Esophagus squamous epithelium (tissue), 5 donors: ENCODE results near the gene LSM4. TPM values are rescaled to one million over a fixed set of nuclear protein-coding genes. Genes with fewer than 3 reads are reported as not detected.

Experiments
- DNase-seq: peaks from one replicate; lab custom pipeline; 2025; lab: John Stamatoyannopoulos, UW
- H3K27ac ChIP-seq, 4 donors: fragments of 200-600 bp; sonication (generic); one replicate each; pipeline ENCODE4 v1.5.1; 2016 to 2019; ENCODE audit warnings: mild to moderate bottlenecking in 1 of 4
- H3K27me3 ChIP-seq, 4 donors: fragments of 200-600 bp; sonication (generic); 1 replicate in 3 of 4; 2 replicates in 1 of 4; pipeline versions ENCODE4 v1.5.1 to v1.6.0; 2017 to 2021; ENCODE audit warnings: antibody characterized with exemption in 1 of 4
- H3K36me3 ChIP-seq, 3 donors: fragments of 200-600 bp; sonication (generic); one replicate each; pipeline ENCODE4 v1.5.1; 2016 to 2019
- H3K4me1 ChIP-seq, 3 donors: fragments of 200-600 bp; sonication (generic); one replicate each; pipeline ENCODE4 v1.5.1; 2017 to 2019
- H3K4me3 ChIP-seq, 4 donors: fragments of 200-600 bp; sonication (generic); 1 replicate in 3 of 4; 2 replicates in 1 of 4; pipeline ENCODE4 v1.5.1; 2016 to 2019; ENCODE audit warnings: mild to moderate bottlenecking in 2 of 4, moderate library complexity in 1 of 4
- H3K9me3 ChIP-seq, 3 donors: fragments of 200-600 bp; sonication (generic); one replicate each; pipeline ENCODE4 v1.5.1; 2016 to 2019
- POLR2A ChIP-seq, 4 donors: fragments of 450-650 bp; IDR thresholded peaks; one replicate each; pipeline ENCODE4 v1.6.1; 2017; ENCODE audit warnings: antibody characterized with exemption in 4 of 4, mild to moderate bottlenecking in 4 of 4, moderate library complexity in 3 of 4
- WGBS, 2 donors: methylation state at CpG; one replicate each; pipeline ENCODE4 v1.1.5; 2018; 5-methylcytosine and 5-hydroxymethylcytosine counted together
- intact Hi-C: fragments of 100-400 bp; cut with DNase I; formaldehyde crosslinking; loops from one replicate; pipeline ENCODE4 v1.15.0; 2022
- total RNA-seq, 4 donors: library from RNA; depleted of rRNA; stranded (reverse); fragments of >200 nt; gene quantifications; one replicate each; pipeline ENCODE4 v1.1.0, GENCODE V29; 2016
- TF ChIP-seq, protein P1 (sequence below), 6 experiments: fragments of 450-650 bp in 4 of 6; fragments of 200-600 bp in 2 of 6; sonication (generic) in 2 of 6; IDR thresholded peaks; one replicate each; pipeline ENCODE4 v1.5.1; 2016 to 2019; ENCODE audit warnings: antibody characterized with exemption in 6 of 6, mild to moderate bottlenecking in 4 of 6, moderate library complexity in 4 of 6
- donor health status: DM: yes; HTN: yes; CAD: no.

LSM4 gene
- total RNA-seq, 4 donors from 2014 or later, result 97.3 to 228 (median 137) TPM

DNA sequence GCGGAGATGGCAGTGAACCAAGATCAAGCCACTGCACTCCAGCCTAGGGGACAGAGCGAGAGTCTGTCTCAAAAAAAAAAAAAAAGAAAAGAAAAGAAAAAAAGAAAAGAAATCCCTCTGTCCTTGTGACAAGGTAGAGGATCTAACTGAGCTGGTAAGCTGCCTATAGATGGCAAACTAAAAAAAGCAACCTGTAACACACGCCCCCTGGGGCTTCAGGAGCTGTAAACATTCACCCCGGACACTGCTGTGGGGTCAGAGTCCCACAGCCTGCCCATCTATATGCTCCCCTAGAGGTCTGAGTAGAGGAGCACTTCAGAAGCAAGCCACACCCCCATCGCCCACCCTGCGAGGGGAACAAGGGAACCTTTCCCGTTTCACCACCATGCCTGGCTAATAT is 13.2 kb upstream of the LSM4 start:
- 55 to 72% methylated on average over 6 to 7 of the region's 7 CpGs for WGBS, 2 donors
- H3K36me3 ChIP-seq, result no peaks in the 10 kb centered on the region
- DNase-seq, result no peak
- no peaks in the 10 kb centered on the region for H3K27me3 ChIP-seq
- no peaks in the 10 kb centered on the region for H3K9me3 ChIP-seq
- TF ChIP-seq, protein P1, sequence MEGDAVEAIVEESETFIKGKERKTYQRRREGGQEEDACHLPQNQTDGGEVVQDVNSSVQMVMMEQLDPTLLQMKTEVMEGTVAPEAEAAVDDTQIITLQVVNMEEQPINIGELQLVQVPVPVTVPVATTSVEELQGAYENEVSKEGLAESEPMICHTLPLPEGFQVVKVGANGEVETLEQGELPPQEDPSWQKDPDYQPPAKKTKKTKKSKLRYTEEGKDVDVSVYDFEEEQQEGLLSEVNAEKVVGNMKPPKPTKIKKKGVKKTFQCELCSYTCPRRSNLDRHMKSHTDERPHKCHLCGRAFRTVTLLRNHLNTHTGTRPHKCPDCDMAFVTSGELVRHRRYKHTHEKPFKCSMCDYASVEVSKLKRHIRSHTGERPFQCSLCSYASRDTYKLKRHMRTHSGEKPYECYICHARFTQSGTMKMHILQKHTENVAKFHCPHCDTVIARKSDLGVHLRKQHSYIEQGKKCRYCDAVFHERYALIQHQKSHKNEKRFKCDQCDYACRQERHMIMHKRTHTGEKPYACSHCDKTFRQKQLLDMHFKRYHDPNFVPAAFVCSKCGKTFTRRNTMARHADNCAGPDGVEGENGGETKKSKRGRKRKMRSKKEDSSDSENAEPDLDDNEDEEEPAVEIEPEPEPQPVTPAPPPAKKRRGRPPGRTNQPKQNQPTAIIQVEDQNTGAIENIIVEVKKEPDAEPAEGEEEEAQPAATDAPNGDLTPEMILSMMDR (IDR thresholded peaks at IDR 0.05), result no peak
- no peak for TF ChIP-seq POLR2A (IDR thresholded peaks at IDR 0.05)
- H3K4me1 ChIP-seq, result peaks cover 0 to 17% (median 9%) of the 10 kb centered on the region in 3 donors
- intact Hi-C loops, result no loop called here
- H3K4me3 ChIP-seq, result no peak overlapping the region
- no peak overlapping the region for H3K27ac ChIP-seq

GRCh38 chr19:18333680-18334079 is 10.8 kb upstream of the LSM4 start:
- Histone ChIP-seq H3K4me1 (peaks cover 5 to 9% (median 8%) of the 10 kb centered on the region in 3 donors), H3K9me3 (no peaks in the 10 kb centered on the region), H3K4me3 (no peak overlapping the region), H3K27ac (no peak overlapping the region), H3K36me3 (no peaks in the 10 kb centered on the region), H3K27me3 (no peaks in the 10 kb centered on the region)
- WGBS, 2 donors, result 57 to 72% methylated on average over 6 of the region's 6 CpGs
- no peak for TF ChIP-seq POLR2A (IDR thresholded peaks at IDR 0.05)
- TF ChIP-seq, protein P1 (IDR thresholded peaks at IDR 0.05), result no peak
- intact Hi-C loops, result no loop called here
- DNase-seq, result no peak

- no peaks in the 10 kb centered on the region for H3K27me3 ChIP-seq
- H3K4me3 ChIP-seq, result no peak overlapping the region
- 69 to 84% methylated on average over 3 to 9 of the region's 15 CpGs for WGBS, 2 donors
- intact Hi-C loops, result no loop called here
- no peak for DNase-seq
- H3K27ac ChIP-seq, result no peak overlapping the region
- TF ChIP-seq POLR2A (IDR thresholded peaks at IDR 0.05), result no peak
- TF ChIP-seq, protein P1 (IDR thresholded peaks at IDR 0.05), result no peak
- H3K4me1 ChIP-seq, result peaks cover 7 to 14% (median 11%) of the 10 kb centered on the region in 3 donors
- H3K9me3 ChIP-seq, result no peaks in the 10 kb centered on the region
- no peaks in the 10 kb centered on the region for H3K36me3 ChIP-seq
Measured at GRCh38 chr19:18332917-18333530, 10.1 kb upstream of the LSM4 start.

- intact Hi-C loops, result no loop called here
- H3K27ac ChIP-seq, result no peak overlapping the region
- WGBS, 2 donors, result 82 to 83% methylated on average over 9 of the region's 9 CpGs
- no peaks in the 10 kb centered on the region for H3K36me3 ChIP-seq
- H3K4me3 ChIP-seq, result no peak overlapping the region
- H3K27me3 ChIP-seq, result no peaks in the 10 kb centered on the region
- TF ChIP-seq, protein P1 (IDR thresholded peaks at IDR 0.05), result no peak
- no peak for TF ChIP-seq POLR2A (IDR thresholded peaks at IDR 0.05)
- H3K4me1 ChIP-seq, result peaks cover 7 to 16% (median 11%) of the 10 kb centered on the region in 3 donors
- DNase-seq, result no peak
- H3K9me3 ChIP-seq, result no peaks in the 10 kb centered on the region
Measured at GRCh38 chr19:18330868-18331267, 8.0 kb upstream of the LSM4 start.

DNA sequence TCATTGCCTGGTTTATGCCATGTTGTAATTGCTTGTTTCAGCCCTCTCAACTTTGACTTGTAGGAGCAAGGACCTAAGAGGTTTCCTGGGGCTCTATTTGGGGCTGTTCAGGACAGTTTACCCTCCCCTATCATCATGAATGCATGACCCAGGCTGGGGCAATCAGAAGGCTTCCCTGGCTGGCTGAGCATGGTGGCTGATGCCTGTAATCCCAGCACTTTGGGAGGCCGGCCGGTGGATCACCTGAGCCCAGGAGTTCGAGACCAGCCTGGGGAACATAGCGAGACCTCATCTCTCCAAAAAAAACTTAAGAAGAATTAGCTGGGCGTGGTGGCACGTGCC is 6.1 kb upstream of the LSM4 start:
- WGBS, 2 donors, result 52 to 83% methylated on average over 2 to 3 of the region's 6 CpGs
- Histone ChIP-seq H3K9me3 (no peaks in the 10 kb centered on the region), H3K4me1 (peaks cover 10 to 21% (median 14%) of the 10 kb centered on the region in 3 donors), H3K36me3 (no peaks in the 10 kb centered on the region), H3K27ac (peak overlapping the region; percentile 17 to 66 (median 59)), H3K4me3 (peak overlapping the region in 3 of 4 donors; percentile 11 to 58 (median 23)), H3K27me3 (no peaks in the 10 kb centered on the region)
- DNase-seq, result no peak
- no peak for TF ChIP-seq POLR2A (IDR thresholded peaks at IDR 0.05)
- TF ChIP-seq, protein P1 (IDR thresholded peaks at IDR 0.05), result no peak
- intact Hi-C loops, result no loop called here
